HL-60 (cell line): Measurements from ENCODE around the gene PCK1.

Source experiments
- CTCF ChIP-seq: IDR thresholded peaks from one replicate; pipeline ENCODE4 v1.5.1; 2011; ENCODE audit warnings: low read length, control low read depth, inconsistent platforms; ENCODE audit not compliant: insufficient read depth
- POLR2AphosphoS5 ChIP-seq: IDR thresholded peaks from 2 replicates; pipeline ENCODE4 v1.6.1; 2012; ENCODE audit warnings: low read depth

- TF ChIP-seq POLR2AphosphoS5 (no peak), CTCF (no peak)
These were observed 4.0 kb upstream of the PCK1 start for GRCh38 chr20:57556980-57557274.
